Hippocampal formation (tissue), 2 donors: ENCODE results near the gene IRS2.

ENCODE experiments used
- DNase-seq, 2 donors: peaks; one replicate each; lab custom pipeline; 2025; lab: John Stamatoyannopoulos, UW

The IRS2 gene

DNA sequence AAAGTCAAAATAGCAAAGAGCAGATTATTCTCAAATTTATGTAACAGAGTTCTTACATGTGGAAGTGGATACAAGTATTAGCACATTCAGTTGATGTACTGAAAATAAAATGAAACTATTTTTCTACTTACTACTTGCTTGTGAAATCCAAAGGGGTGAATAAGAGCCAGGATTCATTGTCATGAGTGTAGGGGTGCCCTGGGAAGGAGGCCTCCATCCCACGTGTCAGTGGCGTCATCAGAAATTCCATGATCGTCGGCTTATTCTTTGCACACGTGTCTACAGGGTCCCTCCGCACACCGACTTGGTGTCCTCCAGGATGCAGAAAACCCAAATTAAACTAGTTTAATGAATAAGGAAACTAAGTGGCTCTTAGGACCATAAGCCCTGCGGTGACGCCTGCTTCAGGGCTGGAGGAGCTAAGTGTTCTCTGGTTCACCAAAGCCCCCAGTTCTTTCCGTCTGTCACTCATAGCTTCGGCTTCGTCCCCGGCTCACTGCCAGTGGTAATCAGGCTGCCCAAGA, 55.5 kb downstream of the IRS2 start:
- DNase-seq: no peak

DNA sequence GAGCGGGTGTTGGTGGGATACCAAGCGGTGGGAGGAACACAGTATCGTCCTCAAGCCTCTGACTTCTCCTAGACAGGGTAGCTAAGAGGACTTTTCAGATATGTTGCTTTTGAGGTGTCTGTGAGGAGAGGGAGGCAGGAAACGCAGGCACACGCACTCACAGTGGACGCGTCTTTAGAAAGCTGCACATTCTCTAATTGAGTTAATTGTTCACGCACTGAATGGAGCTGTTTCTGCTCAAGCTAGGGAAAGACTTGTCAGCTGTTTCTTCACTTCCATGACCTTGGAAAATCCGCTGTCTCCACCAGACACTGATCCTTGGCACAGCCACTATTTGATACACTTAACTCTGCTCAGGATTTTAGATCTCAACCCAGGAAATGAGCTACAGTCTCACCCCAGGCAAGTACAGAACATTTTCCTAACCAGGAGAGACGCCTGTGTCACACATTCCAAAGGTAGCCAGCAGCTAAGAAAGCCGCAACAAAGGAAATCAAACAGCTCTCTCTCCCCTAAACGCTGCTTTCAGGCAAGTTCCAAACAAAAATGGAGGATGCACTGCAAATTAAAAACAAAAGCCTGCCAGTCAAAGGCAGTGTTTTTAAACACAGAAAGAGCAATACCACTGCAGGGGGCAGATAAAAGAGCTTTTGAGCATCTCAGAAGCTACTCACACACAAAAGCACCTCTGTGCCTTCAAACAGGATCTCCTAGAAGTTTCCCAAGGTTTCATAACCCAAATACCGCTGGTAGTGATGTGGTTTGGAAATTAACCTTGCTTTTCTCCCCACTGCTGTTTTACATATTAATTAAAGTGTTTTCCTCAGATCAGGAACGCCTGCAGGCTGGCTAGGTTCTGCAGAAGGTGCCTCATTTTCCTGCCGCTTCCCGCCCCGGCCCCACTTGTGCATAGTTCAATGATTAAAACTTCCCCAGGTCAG, 57.3 kb downstream of the IRS2 start:
- DNase-seq: no peak

DNA sequence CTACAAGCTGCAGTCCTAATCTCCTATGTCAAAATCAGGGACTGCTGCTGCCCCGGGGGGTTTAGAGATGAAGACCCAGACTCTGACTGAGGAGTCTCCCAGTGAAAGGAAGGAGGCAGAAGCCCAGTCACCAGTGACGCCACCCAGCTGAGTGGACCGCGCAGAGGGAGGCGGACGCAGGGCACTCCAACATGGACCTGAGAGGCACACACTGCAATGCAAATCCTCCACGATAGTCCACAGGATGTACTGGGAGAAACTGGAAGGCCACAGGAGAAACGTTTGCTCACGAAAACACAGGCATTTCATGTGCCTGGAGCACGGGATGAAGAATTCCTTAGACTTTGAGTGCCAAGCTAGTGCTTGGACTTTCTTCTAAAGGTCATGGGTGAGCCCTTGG, 58.3 kb downstream of the IRS2 start:
- no peak for DNase-seq

DNA sequence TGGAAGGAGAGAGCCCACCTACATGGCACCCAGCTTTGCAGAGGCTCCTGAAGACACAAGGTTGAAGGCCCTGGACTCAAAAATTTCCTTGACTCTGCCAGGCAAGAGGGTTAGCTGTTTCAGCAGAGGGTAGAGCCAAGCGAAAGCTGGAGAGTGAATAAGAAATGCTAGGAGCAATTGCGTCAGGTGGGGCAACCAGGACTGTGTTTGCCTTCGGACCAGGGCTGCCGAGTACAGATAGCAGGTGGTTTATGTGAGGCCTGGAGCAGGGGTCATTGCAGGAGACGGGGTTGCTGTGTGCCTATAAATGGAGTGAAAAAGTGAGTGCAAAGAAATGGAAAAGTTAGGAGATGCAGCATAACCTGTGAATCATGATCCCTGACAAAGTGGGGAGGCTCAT, 59.1 kb downstream of the IRS2 start:
- DNase-seq: no peak

DNA sequence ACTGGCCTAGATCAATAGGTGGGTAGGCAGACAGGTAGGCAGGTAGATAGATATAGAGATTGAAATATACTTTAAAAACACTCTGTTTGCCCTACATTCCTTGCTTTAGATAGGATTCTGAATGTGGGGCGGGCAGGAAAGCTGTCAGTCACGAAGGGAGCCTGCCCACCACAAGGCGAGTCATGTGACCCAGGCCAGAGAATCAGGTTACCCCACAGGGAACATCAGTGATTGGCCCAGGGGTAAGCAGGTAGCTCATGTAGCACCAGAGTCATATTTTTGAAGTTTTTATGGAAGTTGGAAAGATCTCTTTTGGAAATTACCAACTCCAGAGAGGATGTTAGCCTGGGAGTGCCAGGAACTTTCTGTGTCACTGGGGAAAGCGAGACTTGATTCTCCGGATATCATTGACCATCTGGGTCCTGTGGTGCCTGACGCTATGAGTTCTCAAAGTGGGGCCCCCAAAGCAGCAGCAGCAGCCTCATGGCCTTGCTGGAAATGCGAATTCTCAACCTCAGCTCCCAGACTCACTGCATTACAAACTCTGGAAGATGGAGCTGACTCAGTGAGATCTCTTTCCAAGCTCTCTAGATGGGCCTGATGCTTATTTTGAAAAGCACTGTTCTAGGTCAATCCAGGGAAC, 60.3 kb downstream of the IRS2 start:
- no peak for DNase-seq

DNA sequence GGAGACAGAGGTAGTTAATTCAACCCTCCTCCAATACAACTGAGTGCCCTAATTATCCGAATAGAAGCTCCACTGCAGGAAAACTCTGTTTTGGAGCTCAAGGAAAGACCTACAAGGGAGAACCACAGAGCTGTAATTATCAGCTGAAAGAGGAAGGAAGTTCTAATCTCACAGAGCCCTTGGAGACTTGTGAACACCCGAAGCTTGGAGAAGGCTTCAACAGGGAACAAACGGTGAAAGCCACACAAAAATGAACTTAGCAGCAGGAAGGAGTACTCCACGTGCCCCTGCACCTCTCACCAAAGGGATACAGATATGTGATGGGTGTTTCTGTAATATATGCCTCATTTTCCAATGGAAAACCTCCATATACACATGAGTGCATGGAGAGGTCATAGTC, 61.1 kb downstream of the IRS2 start:
- DNase-seq: peak in 1 of 2 donors; percentile 33

DNA sequence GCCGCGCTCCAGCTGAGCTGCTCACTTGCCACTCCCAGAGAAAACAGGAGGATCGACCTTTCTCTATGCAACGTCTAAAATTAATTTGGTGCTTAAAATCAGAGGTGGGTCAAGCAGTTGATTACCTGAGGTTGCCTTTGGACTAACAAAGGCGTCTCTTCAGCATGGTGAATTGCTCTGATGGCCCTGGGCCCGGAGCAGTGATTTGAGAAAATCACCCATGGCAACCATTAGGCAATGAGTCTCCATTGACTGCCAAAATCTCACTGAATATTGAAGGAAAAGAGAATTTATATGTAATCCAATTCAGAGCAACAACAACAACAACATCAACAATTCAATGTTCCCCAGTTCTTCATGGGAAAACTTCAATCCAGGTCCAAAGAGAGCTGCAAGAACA, 61.8 kb downstream of the IRS2 start:
- peak in 1 of 2 donors; percentile 41 for DNase-seq

DNA sequence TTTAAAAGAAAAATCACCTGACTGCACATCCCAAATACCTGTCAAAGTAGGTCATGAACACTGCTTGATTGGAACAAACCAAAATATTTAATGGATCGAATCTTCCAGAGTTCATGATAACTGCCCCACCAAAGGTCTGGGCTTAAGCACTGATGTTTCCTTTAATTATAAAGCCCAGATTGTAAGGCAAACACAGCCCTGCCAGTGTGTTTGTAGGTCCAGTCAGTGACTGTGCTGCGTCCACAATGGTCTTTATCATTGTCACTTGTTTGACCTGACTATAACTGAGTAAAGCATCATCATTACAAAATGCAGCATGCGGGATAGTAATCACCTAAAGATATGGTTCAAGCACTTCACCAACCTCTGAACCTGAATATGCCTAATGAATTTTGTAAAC, 63.3 kb downstream of the IRS2 start:
- no peak for DNase-seq

DNA sequence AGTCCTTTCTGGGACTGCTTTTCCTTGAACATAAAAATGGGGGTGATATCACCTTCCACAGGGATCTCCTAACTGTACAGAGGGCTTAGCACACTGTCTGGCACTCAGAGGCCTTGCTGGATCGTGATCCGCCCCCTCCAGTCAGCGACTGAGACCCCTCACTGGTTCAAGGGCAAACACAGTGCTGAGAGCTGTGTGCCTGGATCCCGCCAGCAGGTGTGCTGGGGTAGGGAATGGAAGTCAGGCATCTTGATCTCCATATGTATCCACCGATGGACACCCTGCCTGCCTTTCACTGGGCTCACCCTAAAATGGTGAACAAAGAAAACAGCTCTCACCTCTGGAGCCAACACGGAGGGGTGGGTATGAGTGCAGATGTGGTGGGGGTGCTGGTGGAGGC, 64.3 kb downstream of the IRS2 start:
- no peak for DNase-seq

DNA sequence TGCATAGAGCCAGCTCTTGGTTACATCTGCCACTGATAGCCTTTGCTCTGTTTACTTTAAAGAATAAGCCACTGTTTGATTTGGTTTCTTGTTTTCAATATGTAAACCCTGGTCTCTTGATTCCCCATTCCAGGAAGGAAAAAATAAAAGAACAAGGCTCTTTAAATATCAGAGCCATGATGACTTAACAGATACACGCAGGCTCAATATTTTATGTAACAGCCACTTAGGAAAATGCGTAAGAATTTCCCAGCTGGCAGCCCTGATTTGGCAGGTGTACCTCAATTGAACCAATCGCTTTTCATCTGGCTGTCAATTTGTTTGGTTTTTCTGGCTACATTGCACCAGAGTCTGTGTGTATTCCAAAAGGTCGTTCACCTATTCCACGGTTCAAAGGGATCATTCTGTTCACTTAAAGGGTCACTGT, 65.6 kb downstream of the IRS2 start:
- DNase-seq: no peak

DNA sequence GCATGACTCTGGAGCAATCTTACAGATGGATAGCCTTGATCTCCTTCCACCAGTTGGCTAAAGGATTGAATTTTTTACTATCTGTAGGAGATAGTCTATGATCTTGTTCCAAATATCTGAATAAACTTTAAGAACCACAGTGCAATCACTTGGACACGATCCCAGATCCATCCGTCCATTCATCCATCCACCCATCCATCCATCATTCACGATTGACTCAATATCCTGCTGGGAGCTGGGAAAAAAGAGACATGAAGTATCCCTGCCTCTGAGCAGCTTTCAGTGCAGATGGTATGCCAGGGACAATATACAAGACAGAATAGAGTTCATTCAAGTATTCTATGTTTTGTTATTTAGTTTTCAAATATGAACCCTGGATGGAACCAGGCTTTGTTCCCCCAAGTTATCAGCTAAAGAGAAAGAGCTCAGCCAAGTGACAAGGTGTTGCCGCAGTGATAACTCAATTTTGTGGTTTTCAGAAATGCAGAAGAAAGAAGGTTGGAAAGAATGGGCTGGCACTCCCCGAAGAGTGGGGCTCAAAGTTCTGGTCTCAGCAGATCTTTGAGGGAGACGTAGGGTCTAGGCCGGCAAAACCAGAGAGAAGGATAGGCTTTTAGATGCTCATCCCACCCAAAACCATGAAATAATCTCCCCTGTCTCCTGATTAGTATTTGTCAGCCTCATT, 66.3 kb downstream of the IRS2 start:
- DNase-seq: no peak

DNA sequence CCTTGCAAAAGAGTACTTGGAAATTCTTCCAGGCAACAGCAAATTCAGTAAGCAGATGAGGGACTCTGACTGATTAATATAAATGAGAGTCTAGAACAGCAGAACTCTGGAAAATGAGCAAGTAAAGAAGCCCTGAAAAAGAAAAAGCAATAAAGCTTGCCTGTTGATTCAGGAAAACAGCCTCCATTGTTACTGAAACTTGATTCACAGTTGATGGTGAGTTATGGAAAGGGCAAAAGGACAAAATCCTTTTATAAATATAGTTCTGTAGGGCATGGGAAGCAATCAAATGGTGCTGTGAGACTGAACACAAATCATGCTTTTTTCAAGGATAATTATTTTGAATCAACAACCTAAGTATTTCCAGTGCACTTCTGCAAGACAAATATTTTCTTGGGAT, 67.7 kb downstream of the IRS2 start:
- no peak for DNase-seq

DNA sequence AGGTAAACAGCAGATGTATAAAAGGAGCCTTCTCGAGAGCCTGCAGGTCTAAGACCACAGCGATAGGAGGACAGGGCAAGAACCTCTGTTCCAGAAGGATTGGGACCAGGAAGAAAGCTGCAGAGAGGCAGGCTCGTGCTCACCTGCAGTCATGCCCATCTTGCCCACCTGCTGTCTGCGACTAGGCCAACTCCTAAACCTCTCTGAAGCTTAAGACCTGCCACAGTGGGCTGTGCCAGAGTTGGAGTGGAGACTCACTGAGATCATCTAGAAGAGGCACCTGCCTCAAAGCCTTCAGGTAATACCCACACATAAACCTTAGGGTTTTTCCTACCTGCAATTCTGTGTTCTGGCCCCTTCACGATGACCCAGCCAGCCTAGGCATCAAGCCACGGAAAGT, 68.7 kb downstream of the IRS2 start:
- DNase-seq: no peak

DNA sequence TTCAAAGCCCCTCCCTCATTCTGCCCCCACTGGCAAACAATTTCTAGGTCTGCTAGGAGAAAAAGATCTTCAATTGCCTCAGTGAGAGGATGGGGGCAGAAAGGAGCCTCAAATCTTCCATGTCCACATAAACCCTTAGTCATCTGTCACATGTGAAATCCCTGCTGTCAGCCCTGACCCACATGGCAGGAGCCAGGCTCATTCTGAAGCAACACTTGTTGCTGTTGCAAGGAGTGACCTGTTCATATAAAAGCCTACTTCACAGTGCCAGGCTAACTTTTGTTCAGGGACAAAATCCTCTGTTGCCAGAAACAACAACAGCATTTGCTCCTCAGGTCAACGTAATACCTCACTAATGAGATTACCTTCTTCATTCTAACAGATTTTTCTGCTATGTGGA, 70.5 kb downstream of the IRS2 start:
- no peak for DNase-seq

DNA sequence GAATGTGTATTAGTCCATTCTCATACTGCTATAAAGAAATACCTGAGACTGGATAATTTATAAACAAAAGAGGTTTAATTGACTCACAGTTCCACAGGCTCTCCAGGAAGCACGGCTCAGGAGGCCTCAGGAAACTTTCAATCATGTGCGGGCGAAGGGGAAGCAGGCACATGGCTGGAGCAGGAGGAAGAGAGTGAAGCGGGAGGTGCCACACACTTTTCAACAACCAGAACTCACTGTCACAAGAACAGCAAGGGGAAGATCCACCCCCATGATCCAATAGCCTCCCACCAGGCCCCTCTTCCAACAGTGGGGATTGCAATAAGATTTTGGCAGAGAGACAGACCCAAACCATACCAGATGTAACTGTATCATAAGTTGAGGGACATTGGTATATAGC, 72.7 kb downstream of the IRS2 start:
- no peak for DNase-seq

DNA sequence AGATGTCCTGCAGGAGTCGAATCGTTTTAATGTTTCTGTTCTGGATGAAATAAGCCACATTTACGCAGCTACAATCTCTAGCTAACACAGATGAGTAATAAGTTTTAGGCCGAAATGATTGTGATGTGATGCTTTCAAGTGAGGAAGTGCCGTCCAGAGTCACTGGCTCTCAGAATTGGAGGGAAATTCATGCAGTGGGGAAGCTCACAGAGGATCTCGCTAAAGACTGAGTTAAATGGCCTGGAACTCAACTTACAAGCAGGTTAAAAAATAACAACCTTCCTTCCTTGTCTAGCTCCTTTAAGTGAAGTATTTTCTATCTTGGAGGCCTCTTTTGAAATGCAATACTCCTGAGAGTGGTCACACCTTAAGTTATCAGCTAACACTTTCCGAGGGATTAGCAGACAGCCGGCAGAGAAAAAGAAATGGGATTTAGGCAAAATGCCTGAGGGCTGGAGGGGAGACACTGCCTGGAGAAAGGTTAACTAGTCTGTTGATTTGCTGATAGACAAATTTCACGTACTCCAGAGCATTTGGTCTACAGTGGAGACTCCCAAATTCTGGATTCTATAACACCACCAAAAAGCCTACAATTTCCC, 74.2 kb downstream of the IRS2 start:
- DNase-seq: no peak

DNA sequence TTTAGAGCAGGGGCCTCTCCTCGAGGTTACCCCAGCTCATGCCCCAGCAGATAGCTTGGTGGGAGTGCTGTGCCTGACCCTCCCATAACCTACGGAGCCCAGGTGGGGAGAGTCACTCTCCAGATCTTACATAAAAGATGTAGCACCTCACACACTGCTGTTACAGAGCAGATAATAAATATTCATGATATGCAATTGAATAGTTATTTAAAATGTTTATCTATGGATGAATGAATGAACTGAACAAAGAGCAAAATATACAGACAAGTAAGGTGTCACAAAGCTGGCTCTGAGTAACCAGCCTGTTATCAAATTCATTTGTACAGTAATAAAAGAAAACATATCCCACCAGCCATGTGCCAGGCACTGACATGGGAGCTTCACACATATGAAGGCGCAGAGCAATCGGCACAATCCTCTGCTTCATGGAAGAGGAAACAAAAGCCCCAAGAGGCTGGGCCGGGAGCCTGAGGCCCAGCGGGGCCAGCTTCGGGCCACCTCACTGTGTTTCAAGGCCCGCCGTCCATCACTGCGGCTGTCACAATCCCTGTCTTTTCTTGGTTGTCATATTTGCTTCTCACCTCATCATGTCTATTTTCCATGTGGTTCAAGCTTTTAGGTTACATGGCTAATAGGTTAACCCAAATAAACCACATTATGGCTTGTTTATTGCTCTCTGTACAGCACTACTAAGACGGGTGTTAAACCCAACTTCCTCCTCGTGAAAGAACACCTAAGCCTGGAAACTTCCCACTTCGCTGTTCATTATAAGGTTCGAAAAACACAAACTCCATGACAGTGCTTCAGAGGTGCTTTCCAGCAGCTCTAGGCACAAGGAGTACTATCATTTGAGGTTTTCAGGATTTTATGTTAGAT, 78.4 kb downstream of the IRS2 start:
- no peak for DNase-seq

DNA sequence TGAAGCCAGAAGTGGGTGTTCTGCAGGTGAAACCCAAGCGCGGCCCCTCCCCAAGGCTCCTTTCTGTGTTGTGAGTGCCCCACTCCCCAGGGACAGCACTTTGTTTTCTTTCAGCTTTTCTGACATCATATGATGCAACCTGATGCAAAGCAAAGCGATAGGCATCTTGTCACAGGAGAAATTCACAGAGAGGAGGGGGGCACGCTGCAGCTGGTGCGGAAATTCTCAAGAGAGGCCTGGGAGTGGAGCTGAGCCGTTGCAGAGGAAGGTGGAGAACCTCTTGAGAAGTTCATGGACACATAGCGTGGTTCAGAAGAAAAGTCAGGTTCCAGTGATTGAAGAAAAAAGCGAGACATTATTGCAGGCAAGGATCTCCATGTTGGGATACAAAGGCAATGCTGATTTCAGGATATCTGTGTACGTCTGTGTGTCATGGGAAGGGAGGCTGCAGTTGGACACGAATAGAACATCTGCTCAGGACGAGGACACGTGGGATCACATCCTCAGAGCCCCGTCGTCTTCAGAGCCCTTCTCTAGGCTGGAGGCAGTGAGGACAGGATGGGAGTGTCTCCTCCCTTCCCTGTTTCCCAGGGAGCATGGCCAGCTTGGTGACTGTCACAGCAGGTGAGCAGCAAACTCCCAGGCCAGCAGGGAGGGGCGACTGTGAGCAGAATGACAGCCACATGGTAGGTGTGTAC, 79.2 kb downstream of the IRS2 start:
- no peak for DNase-seq

DNA sequence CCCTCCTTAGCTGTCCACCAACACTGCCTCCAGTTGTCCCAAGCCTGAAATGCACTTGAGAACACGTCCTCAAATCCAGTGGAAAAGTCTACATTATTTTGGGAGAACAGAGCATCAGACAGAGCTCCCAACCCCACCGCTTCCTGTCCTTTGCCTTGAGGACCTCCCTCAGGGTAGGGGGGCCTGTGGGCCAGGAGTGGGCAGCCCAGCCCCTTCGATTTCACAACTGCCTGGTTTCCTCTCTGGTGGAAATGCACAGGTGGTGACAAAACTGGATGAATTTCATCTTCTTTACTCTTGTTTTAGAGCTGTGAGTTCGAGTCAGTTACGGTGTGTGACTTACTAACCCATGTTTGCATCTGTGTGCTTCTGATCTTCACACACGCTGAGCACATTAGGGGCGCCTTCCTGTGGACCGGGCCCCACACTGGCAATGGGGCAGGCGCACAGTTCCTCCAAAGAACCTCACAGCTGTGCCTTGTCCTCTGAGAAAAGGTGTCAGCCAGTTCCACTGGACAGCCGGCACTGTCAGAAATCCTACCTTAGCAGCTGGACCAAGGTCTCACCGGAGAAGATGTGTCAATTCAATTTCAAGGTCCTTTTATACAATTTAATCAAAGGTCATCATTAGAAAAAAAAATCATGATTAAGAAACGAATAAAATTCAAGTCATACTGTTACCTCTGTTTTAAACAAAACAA, 80.2 kb downstream of the IRS2 start:
- no peak for DNase-seq
